GM12892 (cell line): ENCODE data around the gene KIAA1671.

Experiments
- POLR2A ChIP-seq: IDR thresholded peaks from 2 replicates; pipeline ENCODE4 v1.6.1; 2011; ENCODE audit warnings: low read depth, low read length, control low read depth
- POLR2AphosphoS5 ChIP-seq: IDR thresholded peaks from 2 replicates; pipeline ENCODE4 v1.6.1; 2011; ENCODE audit warnings: low read depth, low read length, control low read depth

GRCh38 chr22:25021409-25021808 is 68.9 kb downstream of the KIAA1671 start:
- TF ChIP-seq POLR2A (no peak), POLR2AphosphoS5 (no peak)
